HG02759 (cell line): Measurements from ENCODE around the gene VSIG4.

Experiments used
- ATAC-seq: cut with Tn5 transposase; IDR thresholded peaks from one replicate; pipeline ENCODE4 v1.9.1; 2021; ENCODE audit warnings: mild to moderate bottlenecking, moderate library complexity; ENCODE audit not compliant: unreplicated experiment

Gene VSIG4

DNA sequence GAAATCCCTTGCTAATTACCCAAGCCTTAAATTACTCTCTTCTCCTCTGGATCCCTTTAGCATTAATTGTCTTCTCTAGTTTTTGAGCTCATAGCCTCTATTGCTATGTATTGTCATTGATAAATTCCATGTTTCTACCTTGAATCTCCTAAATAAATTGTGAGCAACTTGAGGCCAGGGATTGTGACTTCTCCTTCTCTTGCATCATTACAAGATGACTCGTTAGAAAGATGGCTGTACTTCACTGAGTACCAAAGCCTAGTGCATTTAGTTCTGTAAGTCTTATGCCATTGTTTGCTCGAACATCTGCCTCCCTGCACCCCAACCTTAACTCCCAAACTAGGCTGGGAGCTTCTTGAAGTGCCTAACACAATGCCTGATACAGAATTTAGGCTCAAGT lies 15.3 kb downstream of the VSIG4 start:
- no peak for ATAC-seq

GRCh38 chrX:66024092-66024467 lies 15.8 kb downstream of the VSIG4 start:
- no peak for ATAC-seq

DNA sequence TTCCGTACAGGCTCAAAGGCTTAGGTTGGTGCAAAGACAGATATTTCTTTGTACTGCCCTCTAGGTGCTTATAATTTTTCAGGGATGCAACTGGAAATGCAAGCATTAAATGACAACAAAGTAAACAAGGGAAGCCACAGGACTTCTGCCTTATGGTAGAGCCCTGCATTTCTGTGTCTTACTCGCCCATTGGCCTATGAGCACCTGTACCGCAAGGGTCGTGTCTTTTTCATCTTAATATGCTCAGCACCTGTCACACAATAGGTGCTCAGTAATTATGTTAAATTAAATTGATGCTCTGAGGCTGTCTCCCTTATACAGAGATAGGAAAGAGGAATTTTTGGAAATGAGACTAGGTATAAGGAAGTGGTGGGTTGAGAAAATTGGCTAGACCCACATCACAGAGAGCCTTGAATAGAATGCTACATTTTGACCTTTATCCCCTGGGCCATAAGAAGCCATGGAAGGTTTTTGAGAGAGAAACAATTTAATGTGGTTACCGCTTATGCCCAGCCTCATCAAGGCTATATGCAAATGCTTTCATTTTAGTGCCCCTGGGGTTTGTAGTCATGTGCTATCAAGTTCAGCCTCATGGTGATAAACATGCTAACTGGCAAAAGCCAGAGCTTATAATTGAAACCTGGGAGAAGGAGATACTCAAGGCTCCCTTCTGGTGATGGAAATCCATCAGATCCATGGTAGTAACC lies 16.3 kb downstream of the VSIG4 start:
- ATAC-seq: no peak

DNA sequence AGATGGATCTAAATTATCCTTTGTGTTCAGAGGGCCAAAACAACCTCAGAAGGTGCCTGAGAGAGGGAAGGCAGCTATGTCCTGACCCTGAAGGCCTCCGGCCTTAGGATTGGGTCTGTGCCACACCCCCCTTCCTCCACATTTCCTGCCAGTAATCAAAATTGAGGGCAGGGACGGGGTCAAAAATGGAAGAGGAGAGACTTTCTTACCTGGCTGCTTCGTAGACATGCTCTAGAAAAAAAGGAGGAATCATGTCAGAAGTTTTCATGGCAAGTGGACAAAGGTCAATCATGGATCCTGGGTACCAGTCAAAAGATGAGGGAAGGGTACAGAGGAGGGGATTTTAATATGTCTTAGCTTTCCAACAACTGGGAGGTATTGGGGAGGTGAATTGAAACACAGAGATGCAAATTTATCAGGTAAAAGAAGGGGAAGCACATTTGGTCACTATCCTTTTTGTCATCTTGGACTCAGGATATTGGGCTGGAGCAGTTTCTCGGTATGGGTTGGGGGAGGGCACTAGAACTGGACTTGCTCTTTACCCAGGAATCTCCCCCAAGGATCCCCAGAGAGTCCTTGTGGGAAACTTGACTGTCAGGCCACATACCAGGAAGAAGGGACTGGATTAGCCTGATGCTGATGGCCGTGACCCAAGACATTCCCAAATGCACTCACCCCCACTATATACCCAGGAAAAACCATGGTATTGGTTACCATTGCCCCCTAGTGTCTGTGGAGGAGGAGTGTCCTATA lies 17.1 kb downstream of the VSIG4 start:
- no peak for ATAC-seq

- ATAC-seq: no peak
Observed at GRCh38 chrX:66021765-66022631, 17.9 kb downstream of the VSIG4 start.

DNA sequence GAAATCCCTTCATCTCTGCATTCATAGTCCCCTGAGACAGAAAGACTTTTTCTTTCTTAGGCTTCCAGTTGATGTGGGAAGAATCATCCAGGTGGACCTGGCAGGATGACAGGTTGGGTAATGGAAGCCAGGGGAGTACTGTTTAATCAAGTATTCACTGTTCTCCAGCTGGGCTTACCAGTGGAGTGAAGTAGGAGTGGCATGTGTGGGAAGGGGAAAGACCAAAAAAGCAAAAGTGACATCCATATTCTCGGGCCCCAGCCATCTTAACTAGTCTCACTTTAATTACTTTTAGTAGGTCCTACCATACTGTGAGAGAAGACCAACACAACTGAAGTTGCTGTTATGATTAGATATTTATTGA lies 18.5 kb downstream of the VSIG4 start:
- no peak for ATAC-seq

DNA sequence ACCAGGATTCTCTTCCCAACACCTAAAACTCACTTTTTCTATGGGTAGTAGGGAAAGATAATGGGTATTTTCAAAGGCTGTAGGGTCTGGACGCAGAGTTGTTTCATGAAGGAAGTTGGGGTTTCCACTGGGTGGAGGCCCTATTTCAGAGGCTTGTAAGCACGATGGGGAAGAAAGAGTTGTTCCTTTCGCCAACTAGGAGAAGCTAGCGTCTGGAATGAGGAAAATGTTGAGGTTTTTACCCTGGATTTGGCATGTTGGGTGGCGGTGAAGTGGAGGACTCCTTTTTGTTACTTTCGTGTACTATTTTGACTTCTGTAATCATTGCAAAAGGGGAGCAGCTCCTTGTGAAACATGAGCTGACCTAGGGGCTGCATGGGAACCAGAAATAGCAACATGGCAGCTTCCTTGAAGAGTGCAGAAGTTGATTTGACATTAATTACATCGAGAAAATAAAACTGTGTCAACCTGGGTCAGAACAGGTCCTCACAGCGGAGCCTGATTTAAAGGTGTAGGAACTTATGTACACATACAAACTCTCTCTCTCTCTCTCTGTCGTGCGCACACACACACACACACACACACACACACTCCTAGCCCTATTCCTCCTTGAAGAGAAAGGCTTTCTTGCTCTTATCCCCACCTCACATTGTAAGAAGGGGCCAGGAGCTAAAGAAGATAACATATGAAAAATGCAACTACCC lies 19.1 kb downstream of the VSIG4 start:
- no peak for ATAC-seq

DNA sequence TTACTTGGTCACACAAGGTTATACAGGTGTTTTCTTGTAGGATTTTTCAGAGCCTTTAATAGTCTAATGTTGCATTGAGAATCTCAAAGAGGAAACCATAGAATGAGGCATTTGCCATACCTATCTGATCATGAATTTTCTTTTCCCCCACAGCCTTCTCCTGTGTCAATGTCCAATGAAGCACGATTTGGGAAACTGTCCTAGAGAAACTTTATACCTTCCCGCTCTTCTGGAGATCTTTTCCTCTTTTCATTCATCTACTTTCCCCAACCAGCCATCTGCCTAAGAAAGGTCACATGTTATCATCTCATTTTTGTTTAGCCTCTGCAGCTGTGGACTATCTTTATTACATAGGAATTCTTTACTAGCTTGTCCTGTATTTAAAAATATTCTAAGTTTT lies 19.9 kb downstream of the VSIG4 start:
- no peak for ATAC-seq

- no peak for ATAC-seq
Observed at GRCh38 chrX:66019310-66019652, 20.6 kb downstream of the VSIG4 start.

DNA sequence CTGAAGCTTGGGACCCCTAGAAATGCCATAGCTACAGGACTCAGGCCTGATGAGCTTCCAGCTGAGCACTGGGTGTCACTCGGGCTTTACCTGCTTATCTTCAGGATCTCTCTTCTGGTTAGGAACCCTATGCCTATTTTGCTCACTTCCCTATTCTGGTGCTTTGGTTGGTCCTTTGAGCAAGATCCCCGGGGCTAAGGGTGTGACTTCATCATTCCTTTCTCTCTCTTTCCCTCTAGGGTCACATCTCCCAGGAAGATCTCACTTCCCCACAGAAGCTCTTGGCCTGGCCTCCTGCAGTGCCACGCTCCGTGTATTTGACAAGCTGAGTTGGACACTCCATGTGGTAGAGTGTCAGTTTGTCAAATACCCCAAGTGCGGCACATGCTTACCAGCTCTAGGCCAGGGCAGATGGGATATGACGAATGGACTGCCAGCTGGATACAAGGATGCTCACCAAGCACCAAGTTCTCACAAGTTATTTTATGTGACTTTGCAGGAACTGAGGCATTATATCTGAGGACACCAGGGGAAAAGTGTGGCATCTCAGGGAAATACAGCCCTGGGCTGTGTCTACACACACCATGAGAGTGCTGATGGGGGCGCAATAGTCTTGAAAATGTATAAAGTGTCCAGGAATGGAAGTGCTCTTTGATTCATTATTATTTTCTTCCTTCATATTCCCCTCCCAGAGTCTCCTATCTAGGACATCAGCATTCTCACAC lies 21.1 kb downstream of the VSIG4 start:
- no peak for ATAC-seq

DNA sequence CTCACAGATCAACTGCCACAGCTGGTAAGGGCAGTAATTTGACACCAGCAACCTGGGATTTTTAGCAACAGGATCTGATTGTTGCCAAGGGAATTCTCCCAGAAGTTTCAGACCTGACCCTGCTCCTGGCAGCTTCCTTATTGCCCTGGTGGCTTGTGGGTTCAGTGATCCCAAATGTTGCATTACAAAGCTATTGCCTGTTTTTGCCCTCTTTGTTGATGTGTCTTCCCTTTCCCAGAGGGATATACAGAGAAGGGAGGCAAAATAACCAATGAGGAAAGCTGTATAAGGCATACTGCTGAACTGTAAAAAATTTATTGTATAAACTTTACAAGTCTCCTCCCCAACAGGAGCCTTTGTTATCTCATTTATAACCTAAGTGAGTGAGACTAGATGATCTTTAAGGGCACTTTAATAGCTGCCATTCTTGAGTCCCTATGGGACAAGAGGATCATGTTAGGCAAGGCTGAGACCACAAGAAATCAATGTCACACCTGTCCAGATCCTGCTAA lies 22.2 kb downstream of the VSIG4 start:
- ATAC-seq: no peak

GRCh38 chrX:66016905-66017658 lies 22.8 kb downstream of the VSIG4 start:
- peak; percentile 25 for ATAC-seq

DNA sequence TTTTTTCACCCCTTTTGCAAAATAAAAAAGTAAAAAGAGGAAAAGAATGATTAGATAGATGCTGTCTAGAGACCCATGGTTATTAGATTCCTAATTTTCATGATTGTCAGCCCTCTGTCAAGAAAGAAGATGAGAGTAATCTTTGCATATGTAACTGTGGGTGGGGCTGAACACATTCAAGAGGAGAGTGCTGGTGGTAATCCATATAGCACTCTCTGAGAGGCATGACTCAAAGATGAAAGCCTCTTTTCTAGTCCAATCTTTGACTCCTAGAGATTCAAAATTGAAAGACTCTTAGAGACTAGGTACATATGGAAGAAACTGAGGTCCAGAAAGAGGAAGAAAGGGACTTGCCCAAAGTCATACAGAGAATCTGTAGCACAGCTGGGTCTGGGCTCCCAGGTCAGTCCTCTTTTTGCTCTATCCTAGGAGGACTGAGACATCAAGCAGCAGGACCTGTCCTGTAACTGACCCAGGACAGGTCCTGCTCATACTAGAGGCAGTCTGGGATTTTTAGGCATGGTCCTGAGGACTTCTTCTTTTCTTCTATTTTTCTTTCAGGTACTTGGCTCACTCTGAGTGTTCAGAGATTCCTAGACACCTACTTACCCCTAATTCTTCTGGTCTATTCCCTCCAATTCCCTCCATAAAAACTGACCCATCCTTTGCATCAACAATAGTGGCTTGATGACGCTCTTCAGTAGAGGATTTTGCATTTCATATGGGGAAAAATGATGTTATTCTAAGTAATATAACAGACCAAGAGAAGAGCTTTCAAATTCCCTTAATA lies 23.8 kb downstream of the VSIG4 start:
- peak; percentile 29 for ATAC-seq

- peak; percentile 38 for ATAC-seq
Observed at GRCh38 chrX:66015152-66015831, 24.6 kb downstream of the VSIG4 start.

DNA sequence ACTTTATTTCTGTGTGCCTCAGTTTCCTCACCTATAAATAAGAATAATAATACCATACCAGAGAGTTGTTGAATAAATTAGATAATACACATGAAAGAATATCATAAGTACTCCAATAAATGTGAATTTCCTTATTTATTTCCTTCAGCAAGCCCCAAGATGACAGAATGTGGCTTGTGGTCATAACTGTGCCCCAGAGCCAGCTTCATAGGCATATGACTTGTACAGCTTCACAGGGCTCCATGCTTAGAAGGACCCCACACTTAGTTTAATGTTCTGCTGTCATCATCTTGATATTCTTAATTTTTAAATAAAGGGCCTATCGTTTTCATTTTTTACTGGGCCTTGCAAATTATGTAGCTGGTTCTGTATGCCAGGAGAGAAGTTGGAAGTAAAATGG lies 25.3 kb downstream of the VSIG4 start:
- no peak for ATAC-seq

- ATAC-seq: no peak
Observed at GRCh38 chrX:66014084-66014483, 25.8 kb downstream of the VSIG4 start.

DNA sequence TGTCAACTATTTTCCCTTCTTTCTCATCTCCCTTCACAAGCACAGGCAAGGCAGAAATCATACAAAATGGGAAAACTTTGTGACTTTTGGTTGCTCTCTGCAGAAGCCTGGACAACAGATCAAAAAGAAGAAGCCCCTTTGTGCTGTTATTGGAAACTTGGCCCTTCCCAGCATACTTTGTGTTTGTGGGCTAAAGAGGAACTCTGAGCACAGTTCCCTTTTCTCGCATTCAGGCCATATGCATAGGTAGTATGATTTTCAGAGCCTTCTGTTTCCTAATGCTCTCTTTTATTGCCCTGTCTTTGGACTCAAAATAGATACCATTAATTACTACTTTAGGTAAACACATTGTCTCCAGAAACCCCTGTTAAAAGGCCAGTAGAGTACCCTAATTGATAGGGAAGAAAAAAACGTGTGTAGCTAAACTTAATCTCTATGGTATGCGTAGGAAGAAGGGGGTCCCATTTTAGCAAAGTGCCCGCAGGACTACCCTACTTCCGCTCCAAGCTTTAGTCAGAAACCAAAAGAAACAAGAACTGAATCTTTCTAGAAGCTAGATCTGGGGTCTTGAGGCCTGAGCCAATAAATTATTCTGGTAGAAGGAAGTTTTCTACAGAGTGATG lies 26.6 kb downstream of the VSIG4 start:
- peak; percentile 32 for ATAC-seq

DNA sequence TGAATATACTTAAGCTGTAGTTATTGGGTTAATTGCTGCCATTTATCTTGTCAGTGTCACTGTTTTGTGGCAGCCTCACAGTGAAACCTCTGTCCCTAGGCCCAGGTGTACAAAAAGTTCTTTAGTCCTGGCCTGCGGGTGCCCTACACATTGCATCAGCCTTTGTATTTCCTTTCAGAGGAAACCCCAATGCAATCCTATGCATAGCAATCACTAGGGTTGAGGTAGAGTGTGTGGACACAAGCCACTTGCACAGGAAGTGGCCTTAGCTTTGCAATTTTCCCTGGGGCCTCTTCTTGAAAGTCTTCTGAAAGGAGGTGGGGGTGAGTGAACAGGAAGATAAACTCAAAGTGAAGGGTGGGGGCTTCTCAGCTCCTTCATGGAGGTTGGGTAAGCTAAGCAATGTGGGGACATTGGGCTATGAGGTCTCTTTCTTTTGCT lies 27.8 kb downstream of the VSIG4 start:
- ATAC-seq: peak; percentile 42
